ENCODE data around the gene CCDC184. TPM values are rescaled to one million over a fixed set of nuclear protein-coding genes. Genes with fewer than 3 reads are reported as not detected.
"Not testable (repeated sequence)": the region's sequence is repeated elsewhere in the genome, so short reads cannot be mapped to it uniquely, and the experiment has no call there.

The CCDC184 gene
- total RNA-seq, result under 1 TPM; 0.22 to 0.61 (median 0.34) TPM

DNA sequence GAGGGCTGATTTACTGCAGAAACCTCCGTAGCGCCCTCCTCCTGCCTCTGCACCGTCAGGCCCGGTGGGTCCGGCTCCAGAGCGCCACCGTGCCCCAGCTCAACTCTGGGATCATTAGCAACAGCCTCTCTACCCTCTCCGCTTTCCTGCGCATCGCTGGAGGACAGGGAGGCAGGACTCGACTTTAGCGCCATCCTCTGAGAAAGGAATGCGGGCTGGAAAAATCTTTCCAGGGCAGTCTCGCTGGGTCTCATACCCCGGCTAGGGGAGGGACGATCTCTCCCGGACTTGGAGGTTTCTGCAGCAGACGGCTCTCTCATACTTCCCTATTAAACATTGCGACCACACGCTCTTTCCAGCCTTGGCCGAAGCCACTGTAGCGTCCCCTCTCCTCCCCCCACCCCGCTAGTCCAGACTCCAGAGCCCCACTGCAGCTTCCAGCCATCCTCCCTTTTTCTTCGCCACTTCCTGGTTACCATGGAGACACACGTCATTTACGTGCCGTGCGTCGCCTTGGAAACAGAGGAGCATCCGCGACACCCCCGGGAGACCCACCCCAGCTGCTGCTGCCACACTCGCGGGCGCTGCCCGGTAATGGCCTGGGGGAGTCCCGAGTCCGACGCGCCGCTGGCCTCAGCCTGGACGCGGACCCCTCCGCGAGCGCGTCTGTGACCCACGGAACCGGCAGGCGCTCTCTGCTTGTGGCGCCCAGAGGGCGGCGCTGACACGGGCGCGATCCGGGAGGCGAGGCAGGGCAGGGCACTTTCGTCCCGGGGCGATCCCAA, at the start of gene CCDC184:
TSS of gene CCDC184 (plus strand) at position 554 of the 785 bp plus-strand sequence. CDS start 479 bp downstream, outside the sequence.
- peak; percentile 85 to 86 for ATAC-seq
- peaks cover 28% of the 10 kb centered on the region for H3K27me3 Mint-ChIP-seq (ENCODE audit: low read depth)
- DNase-seq, result peak; percentile 63
- peaks cover 24% of the 10 kb centered on the region for H3K4me1 Mint-ChIP-seq (ENCODE audit: low read depth)
- H3K9me3 Mint-ChIP-seq, result no peaks in the 10 kb centered on the region
- peak within 1 kb of the TSS; percentile 91 for H3K4me3 Mint-ChIP-seq
- no peaks in the 10 kb centered on the region for H3K36me3 Mint-ChIP-seq (ENCODE audit: insufficient read depth)

GRCh38 chr12:48135027-48135426, 48.4 kb upstream of the CCDC184 start:
- H3K4me1 Mint-ChIP-seq (ENCODE audit: low read depth), result no peaks in the 10 kb centered on the region
- no peaks in the 10 kb centered on the region for H3K27me3 Mint-ChIP-seq (ENCODE audit: low read depth)
- no peaks in the 10 kb centered on the region for H3K9me3 Mint-ChIP-seq
- no peak overlapping the region for H3K4me3 Mint-ChIP-seq
- ATAC-seq (no peak), DNase-seq (no peak)
- peaks cover 36% of the 10 kb centered on the region for H3K36me3 Mint-ChIP-seq (ENCODE audit: insufficient read depth)

- H3K4me1 Mint-ChIP-seq (ENCODE audit: low read depth), result no peaks in the 10 kb centered on the region
- no peaks in the 10 kb centered on the region for H3K9me3 Mint-ChIP-seq
- ATAC-seq, result no peak
- no peak overlapping the region for H3K4me3 Mint-ChIP-seq
- H3K27me3 Mint-ChIP-seq (ENCODE audit: low read depth), result no peaks in the 10 kb centered on the region
- peaks cover 37% of the 10 kb centered on the region for H3K36me3 Mint-ChIP-seq (ENCODE audit: insufficient read depth)
- DNase-seq, result no peak
Observed at GRCh38 chr12:48142818-48143674, 40.4 kb upstream of the CCDC184 start.

DNA sequence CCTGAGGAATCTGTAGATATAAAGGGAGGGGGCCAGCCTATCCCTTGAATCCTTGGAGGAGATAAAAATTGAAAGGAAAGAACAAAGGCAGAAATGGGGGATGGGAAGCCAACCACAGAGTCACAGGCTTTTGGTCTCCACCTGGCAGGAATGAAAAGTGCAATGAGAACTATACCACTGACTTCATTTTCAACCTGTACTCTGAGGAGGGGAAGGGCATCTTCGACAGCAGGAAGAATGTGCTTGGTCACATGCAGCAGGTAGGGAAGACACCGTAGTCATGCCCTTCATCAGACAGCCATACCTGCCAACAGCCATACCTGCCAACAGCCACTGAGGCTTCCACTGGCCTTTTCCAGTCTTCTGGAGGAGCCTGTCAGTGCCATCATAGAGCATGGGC, 39.5 kb upstream of the CCDC184 start:
- no peak overlapping the region for H3K4me3 Mint-ChIP-seq
- ATAC-seq (no peak), DNase-seq (no peak)
- H3K4me1 Mint-ChIP-seq (ENCODE audit: low read depth), result no peaks in the 10 kb centered on the region
- peaks cover 37% of the 10 kb centered on the region for H3K36me3 Mint-ChIP-seq (ENCODE audit: insufficient read depth)
- no peaks in the 10 kb centered on the region for H3K27me3 Mint-ChIP-seq (ENCODE audit: low read depth)
- no peaks in the 10 kb centered on the region for H3K9me3 Mint-ChIP-seq

GRCh38 chr12:48145981-48146380, 37.5 kb upstream of the CCDC184 start:
- Mint-ChIP-seq H3K36me3 (ENCODE audit: insufficient read depth) (peaks cover 42% of the 10 kb centered on the region), H3K9me3 (no peaks in the 10 kb centered on the region), H3K27me3 (ENCODE audit: low read depth) (no peaks in the 10 kb centered on the region), H3K4me1 (ENCODE audit: low read depth) (peaks cover 2% of the 10 kb centered on the region), H3K4me3 (no peak overlapping the region)
- DNase-seq (no peak), ATAC-seq (no peak)

GRCh38 chr12:48151103-48151771, 32.2 kb upstream of the CCDC184 start:
- no peaks in the 10 kb centered on the region for H3K27me3 Mint-ChIP-seq (ENCODE audit: low read depth)
- H3K4me3 Mint-ChIP-seq, result no peak overlapping the region
- H3K4me1 Mint-ChIP-seq (ENCODE audit: low read depth), result peaks cover 16% of the 10 kb centered on the region
- no peak for ATAC-seq
- peaks cover 31% of the 10 kb centered on the region for H3K36me3 Mint-ChIP-seq (ENCODE audit: insufficient read depth)
- no peak for DNase-seq
- H3K9me3 Mint-ChIP-seq, result no peaks in the 10 kb centered on the region

DNA sequence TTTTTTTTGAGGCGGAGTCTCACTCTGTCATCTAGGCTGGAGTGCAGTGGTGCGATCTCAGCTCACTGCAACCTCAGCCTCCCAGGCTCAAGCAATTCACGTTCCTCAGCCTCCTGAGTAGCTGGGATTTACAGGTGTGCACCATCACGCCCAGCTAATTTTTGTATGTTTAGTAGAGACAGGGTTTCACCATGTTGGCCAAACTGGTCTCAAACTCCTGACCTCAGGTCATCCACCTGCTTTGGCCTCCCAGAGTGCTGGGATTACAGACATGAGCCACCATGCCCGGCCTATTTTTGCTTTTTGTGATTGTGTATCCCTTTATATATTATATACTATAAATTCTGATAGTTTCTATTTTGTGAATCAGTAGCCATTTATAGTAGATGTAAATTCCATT, 27.7 kb upstream of the CCDC184 start:
- ATAC-seq; H3K27me3 Mint-ChIP-seq (ENCODE audit: low read depth); DNase-seq; H3K9me3 Mint-ChIP-seq: not testable (repeated sequence)
- Mint-ChIP-seq H3K4me3 (peak overlapping the region; percentile 95), H3K4me1 (ENCODE audit: low read depth) (peaks cover 36% of the 10 kb centered on the region), H3K36me3 (ENCODE audit: insufficient read depth) (peaks cover 18% of the 10 kb centered on the region)

DNA sequence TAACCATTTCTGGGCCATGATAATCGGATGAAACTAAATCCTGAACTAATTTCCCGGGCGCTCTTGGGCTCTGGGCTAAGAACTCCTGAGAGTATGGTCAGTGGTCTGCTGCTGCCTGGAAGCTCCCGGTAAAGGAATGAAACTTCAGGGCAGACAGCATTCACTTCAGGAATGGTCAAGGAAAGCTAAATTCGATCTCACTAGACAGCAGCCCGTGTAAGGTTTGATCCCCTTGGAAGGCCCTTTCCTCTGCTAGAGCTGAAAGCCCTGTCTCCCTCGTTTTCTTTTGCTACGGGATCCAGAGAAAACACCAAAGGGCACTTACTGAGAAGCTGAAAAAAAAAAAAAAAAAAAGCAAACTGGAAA, 26.8 kb upstream of the CCDC184 start:
- DNase-seq (no peak), ATAC-seq (no peak)
- no peaks in the 10 kb centered on the region for H3K9me3 Mint-ChIP-seq
- no peaks in the 10 kb centered on the region for H3K27me3 Mint-ChIP-seq (ENCODE audit: low read depth)
- H3K4me3 Mint-ChIP-seq, result peak overlapping the region; percentile 95
- peaks cover 36% of the 10 kb centered on the region for H3K4me1 Mint-ChIP-seq (ENCODE audit: low read depth)
- peaks cover 14% of the 10 kb centered on the region for H3K36me3 Mint-ChIP-seq (ENCODE audit: insufficient read depth)

DNA sequence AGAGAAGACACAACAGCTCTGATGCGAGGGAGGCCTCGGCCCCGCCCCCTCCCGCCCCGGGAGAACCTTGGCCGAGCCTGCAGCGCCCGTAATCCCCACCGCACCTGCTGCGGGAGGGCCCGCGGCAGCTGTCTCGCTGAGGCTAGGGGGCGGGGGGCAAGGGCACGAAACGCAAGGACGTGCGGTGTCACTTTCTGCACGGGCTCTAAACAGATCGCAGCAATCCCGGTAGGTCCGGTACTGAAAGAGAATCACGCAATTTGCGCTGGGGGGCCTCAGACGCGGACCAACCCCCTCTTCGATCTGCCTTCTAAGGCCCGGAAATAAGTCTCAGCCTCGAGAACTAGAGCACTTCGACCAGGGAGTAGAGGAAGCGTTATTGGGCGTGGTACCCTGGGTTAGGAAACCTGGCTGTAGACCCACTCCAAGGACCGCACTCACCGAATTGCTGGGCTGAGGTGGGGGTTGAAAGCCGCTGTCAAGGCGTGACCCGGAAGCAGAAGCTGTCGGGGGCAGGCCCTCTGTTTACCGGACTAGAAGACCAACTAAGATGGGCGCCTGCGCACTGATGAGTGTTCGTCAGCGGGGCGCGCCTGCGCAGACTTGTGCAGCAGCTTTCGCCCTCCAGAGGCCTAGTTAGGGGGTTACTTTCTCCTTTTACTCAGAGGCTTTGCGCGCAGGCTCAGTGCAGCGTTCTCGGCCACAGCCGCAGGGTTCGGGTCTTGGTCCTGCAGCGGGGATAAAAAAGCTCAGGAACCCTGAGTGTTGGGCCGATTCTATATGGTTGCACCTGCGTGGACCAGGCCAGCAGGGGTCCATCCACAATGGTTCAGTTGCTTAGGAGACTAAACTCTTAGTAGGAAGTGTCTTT, 26.2 kb upstream of the CCDC184 start, which contains the start of gene ASB8:
TSS of gene ASB8 (minus strand) at position 498 of the 871 bp plus-strand sequence. CDS start 4,019 bp downstream, outside the sequence.
- no peaks in the 10 kb centered on the region for H3K9me3 Mint-ChIP-seq
- H3K4me1 Mint-ChIP-seq (ENCODE audit: low read depth), result peaks cover 34% of the 10 kb centered on the region
- H3K4me3 Mint-ChIP-seq, result peak within 1 kb of the TSS; percentile 95
- no peaks in the 10 kb centered on the region for H3K27me3 Mint-ChIP-seq (ENCODE audit: low read depth)
- DNase-seq (peak; percentile 99), ATAC-seq (peak; percentile 91 to 93)
- H3K36me3 Mint-ChIP-seq (ENCODE audit: insufficient read depth), result peaks cover 10% of the 10 kb centered on the region

DNA sequence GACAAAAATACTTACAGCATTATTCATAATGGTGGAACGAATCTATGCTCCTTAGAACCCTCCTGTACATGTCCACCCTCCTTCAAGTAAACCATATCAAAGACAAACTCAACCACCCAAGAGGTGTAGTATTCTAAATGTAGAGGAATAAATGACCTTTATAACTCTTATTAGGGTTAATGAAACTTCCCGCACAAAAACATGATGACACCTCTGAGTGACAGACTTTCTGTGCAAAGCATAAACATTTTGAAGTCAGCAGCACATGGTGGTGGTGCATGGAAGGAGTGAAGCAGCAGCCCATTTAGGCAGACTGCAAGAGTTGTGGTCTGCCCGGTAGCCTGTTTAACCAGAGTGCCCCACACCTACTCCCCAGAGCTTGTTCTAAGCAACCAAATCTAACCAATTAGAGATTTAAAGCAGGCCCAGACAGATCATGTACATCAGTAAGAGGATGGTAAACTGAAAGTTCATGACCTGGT, 25.5 kb upstream of the CCDC184 start:
- no peaks in the 10 kb centered on the region for H3K9me3 Mint-ChIP-seq
- H3K4me1 Mint-ChIP-seq (ENCODE audit: low read depth), result peaks cover 33% of the 10 kb centered on the region
- peaks cover 7% of the 10 kb centered on the region for H3K36me3 Mint-ChIP-seq (ENCODE audit: insufficient read depth)
- no peaks in the 10 kb centered on the region for H3K27me3 Mint-ChIP-seq (ENCODE audit: low read depth)
- peak overlapping the region; percentile 95 for H3K4me3 Mint-ChIP-seq
- no peak for DNase-seq
- ATAC-seq, result no peak

- Mint-ChIP-seq H3K9me3 (no peaks in the 10 kb centered on the region), H3K36me3 (ENCODE audit: insufficient read depth) (no peaks in the 10 kb centered on the region), H3K4me1 (ENCODE audit: low read depth) (peaks cover 22% of the 10 kb centered on the region), H3K27me3 (ENCODE audit: low read depth) (peaks cover 2% of the 10 kb centered on the region), H3K4me3 (no peak overlapping the region)
- DNase-seq, result no peak
- ATAC-seq, result no peak
Observed at GRCh38 chr12:48160046-48160445, 23.4 kb upstream of the CCDC184 start.

- H3K27me3 Mint-ChIP-seq (ENCODE audit: low read depth), result peaks cover 2% of the 10 kb centered on the region
- H3K9me3 Mint-ChIP-seq, result no peaks in the 10 kb centered on the region
- no peak overlapping the region for H3K4me3 Mint-ChIP-seq
- ATAC-seq, result no peak
- no peaks in the 10 kb centered on the region for H3K36me3 Mint-ChIP-seq (ENCODE audit: insufficient read depth)
- no peak for DNase-seq
- peaks cover 22% of the 10 kb centered on the region for H3K4me1 Mint-ChIP-seq (ENCODE audit: low read depth)
Observed at GRCh38 chr12:48160807-48161206, 22.6 kb upstream of the CCDC184 start.

DNA sequence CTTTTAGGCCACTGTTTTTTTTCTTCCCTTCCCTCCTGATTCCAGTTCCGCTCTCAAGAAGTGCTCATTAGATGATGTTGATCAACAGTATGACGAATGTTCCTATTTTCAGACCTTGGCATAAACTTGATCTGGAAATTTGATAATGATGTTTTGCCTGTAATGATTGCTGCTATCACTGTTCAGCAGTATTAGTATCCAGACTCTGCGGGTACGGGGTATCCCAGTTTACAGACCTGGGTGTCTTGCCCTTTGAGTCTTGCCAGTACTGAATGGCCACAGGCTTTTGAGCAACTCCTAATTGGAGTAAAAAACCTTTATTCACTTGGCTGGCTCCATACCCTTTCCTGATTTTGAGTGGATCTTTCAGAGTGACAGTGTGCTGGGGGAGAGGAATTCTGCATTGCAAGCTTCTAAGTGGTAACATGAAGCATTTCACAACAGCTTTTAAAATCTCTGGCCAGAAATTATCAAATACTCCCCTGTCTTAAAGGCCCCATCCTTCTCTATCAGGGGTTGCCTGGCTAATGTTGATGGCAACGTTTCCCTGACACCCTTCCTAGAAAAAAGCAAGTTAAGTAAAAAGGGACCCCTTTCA, 20.2 kb upstream of the CCDC184 start:
- DNase-seq (no peak), ATAC-seq (no peak)
- peaks cover 8% of the 10 kb centered on the region for H3K27me3 Mint-ChIP-seq (ENCODE audit: low read depth)
- H3K9me3 Mint-ChIP-seq, result no peaks in the 10 kb centered on the region
- no peaks in the 10 kb centered on the region for H3K36me3 Mint-ChIP-seq (ENCODE audit: insufficient read depth)
- H3K4me1 Mint-ChIP-seq (ENCODE audit: low read depth), result peaks cover 5% of the 10 kb centered on the region
- H3K4me3 Mint-ChIP-seq, result no peak overlapping the region

Data from activated T-cell treated with anti-CD3 and anti-CD28 coated beads, Interleukin-2, amount 50 U/mL, for 4 hours (primary cell).